H7 (cell line): ENCODE data around the gene CCDC102A. TPM values are rescaled to one million over a fixed set of nuclear protein-coding genes. Genes with fewer than 3 reads are reported as not detected.
"Not testable (repeated sequence)": the region's sequence is repeated elsewhere in the genome, so short reads cannot be mapped to it uniquely, and the experiment has no call there.

ENCODE experiments used
- DNase-seq: peaks from one replicate; pipeline ENCODE4 v3.0.0; 2012
- H3K27me3 ChIP-seq: 2 replicates; pipeline ENCODE4 v1.6.0; 2011; ENCODE audit warnings: mild to moderate bottlenecking, low read length; ENCODE audit not compliant: control insufficient read depth, insufficient read depth
- H3K36me3 ChIP-seq: replicated peaks from 2 replicates; pipeline ENCODE4 v1.5.1; 2011; ENCODE audit warnings: low read length; ENCODE audit not compliant: control insufficient read depth, insufficient read depth
- H3K4me3 ChIP-seq: 2 replicates; pipeline ENCODE4 v1.5.1; 2011; ENCODE audit warnings: low read depth, mild to moderate bottlenecking, control low read depth, low read length, moderate library complexity; ENCODE audit not compliant: insufficient read depth
- total RNA-seq: library from RNA; depleted of rRNA; stranded (reverse); fragments of >200 nt; shearing (Covaris generic); gene quantifications from 2 replicates; pipeline ENCODE4 v1.2.3, GENCODE V29; 2014

CCDC102A gene
- total RNA-seq, 1 experiment from 2014 or later = 10.4 TPM

DNA sequence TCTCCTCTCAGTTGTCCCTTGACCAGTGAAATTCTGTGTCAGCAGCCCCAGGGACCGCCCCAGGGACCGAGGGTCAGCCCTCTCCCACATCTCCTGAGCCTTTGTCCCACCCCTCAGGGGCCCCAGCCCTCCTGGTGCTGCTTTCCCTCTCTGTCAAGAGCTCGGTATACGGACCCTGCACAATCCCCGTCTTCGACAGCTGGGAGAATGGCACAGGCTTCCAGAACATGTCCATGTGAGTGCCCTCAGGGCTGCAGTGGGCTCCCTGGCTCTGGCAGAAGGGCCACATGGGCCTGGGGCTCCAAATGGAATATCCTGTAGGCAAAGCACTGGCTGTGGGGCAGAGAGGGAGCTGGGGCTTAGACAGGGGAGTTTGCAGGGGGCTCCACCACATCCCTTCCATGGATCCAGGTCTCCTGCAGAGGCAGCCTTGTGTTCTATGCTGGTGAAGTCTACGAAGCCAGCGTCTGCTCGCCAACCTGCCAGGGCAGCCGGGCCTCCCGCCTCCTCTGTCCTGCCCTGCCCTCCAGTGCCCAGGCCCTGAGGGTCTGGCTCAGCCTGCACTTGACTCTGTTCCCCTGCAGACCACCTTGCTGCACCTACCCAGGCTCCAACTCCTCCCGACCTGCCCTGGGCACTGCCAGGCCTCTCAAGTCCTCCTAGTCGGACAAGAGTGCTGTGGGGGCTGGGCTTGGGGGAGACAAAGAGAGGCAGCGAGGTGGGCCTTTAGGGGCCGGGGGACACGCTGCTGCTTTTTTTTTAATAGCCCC is 34.1 kb upstream of the CCDC102A start:
- Histone ChIP-seq H3K36me3 (peaks cover 1% of the 10 kb centered on the region; the same call in 1 of the 2 replicates), H3K27me3 (peaks cover 1% of the 10 kb centered on the region; the same call in 1 of the 2 replicates), H3K4me3 (no peak overlapping the region)
- DNase-seq = no peak

DNA sequence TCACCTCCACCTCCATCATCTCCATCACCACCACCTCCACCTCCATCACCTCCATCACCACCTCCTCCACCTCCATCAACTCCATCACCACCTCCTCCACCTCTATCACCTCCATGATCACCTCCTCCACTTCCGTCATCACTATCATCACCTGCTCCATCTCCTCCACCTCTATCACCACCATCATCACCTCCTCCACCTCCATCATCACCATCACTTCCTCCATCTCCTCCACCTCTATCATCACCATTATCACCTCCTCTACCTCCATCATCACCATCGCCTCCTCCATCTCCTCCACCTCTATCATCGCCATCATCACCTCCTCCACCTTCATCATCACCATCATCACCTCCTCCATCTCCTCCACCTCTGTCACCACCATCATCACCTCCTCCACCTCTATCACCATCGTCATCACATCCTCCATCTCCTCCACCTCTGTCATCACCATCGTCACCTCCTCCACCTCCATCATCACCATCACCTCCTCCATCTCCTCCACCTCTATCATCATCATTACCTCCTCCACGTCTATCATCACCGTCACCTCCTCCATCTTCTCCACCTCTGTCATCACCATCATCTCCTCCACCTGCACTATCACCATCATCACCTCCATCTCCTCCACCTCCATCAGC is 33.1 kb upstream of the CCDC102A start:
- Histone ChIP-seq H3K27me3 (peaks cover 1% of the 10 kb centered on the region; the same call in 1 of the 2 replicates), H3K4me3 (no peak overlapping the region), H3K36me3 (peaks cover 1% of the 10 kb centered on the region; the same call in 1 of the 2 replicates)
- no peak for DNase-seq

DNA sequence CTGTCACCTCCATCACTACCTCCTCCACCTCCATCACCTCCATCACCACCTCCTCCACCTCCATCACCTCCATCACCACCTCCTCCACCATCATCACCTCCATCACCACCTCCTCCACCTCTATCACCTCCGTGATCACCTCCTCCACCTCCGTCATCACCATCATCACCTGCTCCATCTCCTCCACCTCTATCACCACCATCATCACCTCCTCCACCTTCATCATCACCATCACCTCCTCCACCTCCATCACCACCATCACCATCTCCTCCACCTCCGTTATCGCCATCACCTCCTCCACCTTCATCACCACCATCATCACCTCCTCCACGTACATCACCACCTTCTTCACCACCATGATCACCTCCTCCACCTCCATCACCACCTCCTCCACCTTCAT is 32.4 kb upstream of the CCDC102A start:
- H3K27me3 ChIP-seq, DNase-seq, H3K4me3 ChIP-seq, H3K36me3 ChIP-seq: not testable (repeated sequence)

DNA sequence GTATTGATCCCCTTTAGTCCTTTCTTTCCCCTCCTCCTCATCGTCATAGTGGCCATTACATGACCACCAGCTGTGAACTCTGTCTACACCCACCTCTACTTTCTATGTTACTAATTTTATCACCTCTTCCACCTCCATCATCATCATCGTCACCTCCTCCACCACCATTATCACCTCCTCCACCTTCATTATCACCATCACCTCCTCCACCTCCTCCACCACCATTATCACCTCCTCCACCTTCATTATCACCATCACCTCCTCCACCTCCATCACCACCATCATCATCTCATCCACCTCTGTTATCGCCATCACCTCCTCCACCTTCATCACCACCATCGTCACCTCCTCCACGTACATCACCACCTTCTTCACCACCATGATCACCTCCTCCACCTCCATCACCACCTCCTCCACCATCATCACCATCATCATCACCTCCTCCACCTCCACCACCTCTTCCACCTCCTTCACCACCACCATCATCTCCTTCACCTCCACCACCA is 31.9 kb upstream of the CCDC102A start:
- no peak for DNase-seq
- Histone ChIP-seq H3K36me3 (peaks cover 1% of the 10 kb centered on the region; the same call in 1 of the 2 replicates), H3K4me3 (no peak overlapping the region), H3K27me3 (peaks cover 1% of the 10 kb centered on the region; the same call in 1 of the 2 replicates)

DNA sequence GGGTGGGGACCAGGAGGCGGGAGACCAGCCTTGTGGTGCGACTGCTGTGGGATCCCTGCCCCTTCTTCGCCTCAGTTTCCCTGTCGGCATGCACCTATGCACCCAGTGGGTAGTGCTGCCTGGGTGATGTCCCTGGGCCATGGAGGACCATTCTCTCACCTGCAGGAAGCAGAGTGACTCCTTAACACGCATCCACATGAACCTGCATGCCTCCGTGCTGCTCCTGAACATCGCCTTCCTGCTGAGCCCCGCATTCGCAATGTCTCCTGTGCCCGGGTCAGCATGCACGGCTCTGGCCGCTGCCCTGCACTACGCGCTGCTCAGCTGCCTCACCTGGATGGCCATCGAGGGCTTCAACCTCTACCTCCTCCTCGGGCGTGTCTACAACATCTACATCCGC is 31.3 kb upstream of the CCDC102A start:
- DNase-seq = no peak
- peaks cover 1% of the 10 kb centered on the region; the same call in 1 of the 2 replicates for H3K27me3 ChIP-seq
- no peak overlapping the region for H3K4me3 ChIP-seq
- H3K36me3 ChIP-seq = peaks cover 1% of the 10 kb centered on the region; the same call in 1 of the 2 replicates

DNA sequence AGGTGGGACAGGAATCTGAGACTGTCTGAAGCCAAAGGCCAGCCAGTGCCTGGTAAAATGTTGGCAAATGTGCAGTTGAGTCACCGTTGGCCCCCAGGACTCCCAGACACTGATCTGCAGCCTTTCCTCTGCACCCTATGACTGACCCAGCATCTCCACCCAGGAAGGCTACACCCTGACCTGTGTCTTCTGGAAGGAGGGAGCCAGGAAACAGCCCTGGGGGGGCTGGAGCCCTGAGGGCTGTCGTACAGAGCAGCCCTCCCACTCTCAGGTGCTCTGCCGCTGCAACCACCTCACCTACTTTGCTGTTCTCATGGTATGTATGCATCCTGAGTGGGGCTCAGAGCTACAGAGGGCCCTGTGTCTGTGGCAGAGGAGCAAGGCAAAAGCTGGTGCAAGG is 30.1 kb upstream of the CCDC102A start:
- DNase-seq = no peak
- H3K4me3 ChIP-seq = no peak overlapping the region
- H3K27me3 ChIP-seq = peaks cover 1% of the 10 kb centered on the region; the same call in 1 of the 2 replicates
- H3K36me3 ChIP-seq = peaks cover 1% of the 10 kb centered on the region; the same call in 1 of the 2 replicates

DNA sequence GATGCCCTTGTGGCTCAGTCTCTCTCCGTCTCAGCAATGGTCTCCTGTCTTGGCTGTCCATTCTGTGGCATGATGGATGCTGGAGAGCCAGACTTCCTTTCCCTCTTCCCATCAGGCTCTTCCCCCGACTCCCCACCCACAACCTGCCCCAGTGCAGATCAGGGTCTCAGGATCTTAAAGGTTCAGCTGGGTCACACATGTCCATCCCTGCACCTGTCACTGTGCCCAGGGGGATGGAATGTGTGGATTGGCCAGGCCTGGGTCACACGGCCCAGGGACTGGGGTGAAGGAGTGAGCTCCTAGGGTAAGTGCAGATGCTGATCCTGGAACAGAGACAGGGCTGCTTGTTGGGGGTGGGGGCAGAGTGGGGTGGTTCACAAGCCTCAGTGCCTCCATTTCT is 29.1 kb upstream of the CCDC102A start:
- no peak for DNase-seq
- H3K4me3 ChIP-seq = no peak overlapping the region
- H3K27me3 ChIP-seq = peaks cover 1% of the 10 kb centered on the region; the same call in 1 of the 2 replicates
- peaks cover 1% of the 10 kb centered on the region; the same call in 1 of the 2 replicates for H3K36me3 ChIP-seq

DNA sequence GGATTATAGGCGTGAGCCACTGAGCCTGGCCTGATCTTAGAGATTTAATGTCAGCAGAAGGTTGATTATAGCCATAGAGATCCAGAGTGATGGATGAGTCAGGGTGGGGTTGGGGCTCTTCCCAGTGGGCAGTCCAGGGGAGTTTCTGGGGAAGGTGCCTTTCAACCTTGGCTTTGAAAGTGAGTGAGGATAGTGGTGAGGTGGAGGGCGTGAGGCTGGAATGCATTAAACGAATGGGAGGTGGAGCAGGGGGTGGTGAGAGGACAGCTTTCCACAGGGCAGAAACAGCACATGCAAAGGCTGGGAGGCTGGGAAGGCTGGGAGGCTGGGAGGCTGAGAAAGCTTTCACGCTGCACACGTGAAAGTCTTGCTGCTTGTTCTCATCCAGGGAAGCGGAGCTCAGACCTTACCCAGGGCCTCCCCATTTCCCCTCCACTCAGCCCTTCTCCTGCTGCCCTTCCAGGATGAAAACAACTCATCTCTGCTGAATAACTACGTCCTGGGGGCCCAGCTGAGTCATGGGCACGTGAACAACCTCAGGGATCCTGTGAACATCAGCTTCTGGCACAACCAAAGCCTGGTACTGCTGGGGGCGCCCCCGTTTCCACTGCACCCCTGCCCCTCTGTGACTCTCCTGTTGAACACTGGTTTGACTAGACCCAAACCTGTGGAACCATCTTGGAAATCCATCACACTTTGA is 28.4 kb upstream of the CCDC102A start:
- Histone ChIP-seq H3K4me3 (no peak overlapping the region), H3K36me3 (peaks cover 1% of the 10 kb centered on the region; the same call in 1 of the 2 replicates), H3K27me3 (peaks cover 1% of the 10 kb centered on the region; the same call in 1 of the 2 replicates)
- DNase-seq = no peak

DNA sequence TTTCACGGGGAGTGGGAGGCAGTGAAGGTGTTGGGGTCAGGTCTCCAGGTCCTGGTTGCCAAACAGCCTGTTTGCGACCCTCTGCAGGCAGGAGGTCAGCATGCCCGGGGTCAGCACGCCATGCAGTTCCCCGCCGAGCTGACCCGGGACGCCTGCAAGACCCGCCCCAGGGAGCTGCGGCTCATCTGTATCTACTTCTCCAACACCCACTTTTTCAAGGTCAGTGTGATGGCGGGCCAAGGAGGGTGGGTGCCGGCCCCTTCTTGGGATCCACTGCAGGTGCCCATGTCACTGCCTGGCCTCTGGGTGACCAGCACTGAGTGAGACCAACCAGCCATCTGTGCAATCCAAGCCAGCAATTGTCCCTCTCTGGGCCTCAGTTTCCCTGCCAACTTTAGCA is 27.4 kb upstream of the CCDC102A start:
- peaks cover 1% of the 10 kb centered on the region; the same call in 1 of the 2 replicates for H3K27me3 ChIP-seq
- no peak for DNase-seq
- H3K4me3 ChIP-seq = no peak overlapping the region
- H3K36me3 ChIP-seq = no peaks in the 10 kb centered on the region

DNA sequence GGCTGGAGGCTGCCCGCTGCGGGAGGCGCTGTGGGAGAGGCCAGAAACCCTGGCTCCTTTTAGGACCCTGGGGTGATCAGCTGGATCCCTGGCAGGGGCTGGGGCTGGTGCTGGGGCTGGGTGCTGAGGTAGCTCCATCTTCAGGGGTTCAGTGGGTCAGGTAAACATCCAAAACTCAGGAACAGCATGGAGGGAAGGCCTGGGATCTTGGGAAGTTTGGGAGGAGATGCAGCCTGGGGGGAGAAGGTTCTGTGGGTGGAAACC is 27.0 kb upstream of the CCDC102A start:
- Histone ChIP-seq H3K4me3 (no peak overlapping the region), H3K36me3 (no peaks in the 10 kb centered on the region), H3K27me3 (peaks cover 1% of the 10 kb centered on the region; the same call in 1 of the 2 replicates)
- no peak for DNase-seq

DNA sequence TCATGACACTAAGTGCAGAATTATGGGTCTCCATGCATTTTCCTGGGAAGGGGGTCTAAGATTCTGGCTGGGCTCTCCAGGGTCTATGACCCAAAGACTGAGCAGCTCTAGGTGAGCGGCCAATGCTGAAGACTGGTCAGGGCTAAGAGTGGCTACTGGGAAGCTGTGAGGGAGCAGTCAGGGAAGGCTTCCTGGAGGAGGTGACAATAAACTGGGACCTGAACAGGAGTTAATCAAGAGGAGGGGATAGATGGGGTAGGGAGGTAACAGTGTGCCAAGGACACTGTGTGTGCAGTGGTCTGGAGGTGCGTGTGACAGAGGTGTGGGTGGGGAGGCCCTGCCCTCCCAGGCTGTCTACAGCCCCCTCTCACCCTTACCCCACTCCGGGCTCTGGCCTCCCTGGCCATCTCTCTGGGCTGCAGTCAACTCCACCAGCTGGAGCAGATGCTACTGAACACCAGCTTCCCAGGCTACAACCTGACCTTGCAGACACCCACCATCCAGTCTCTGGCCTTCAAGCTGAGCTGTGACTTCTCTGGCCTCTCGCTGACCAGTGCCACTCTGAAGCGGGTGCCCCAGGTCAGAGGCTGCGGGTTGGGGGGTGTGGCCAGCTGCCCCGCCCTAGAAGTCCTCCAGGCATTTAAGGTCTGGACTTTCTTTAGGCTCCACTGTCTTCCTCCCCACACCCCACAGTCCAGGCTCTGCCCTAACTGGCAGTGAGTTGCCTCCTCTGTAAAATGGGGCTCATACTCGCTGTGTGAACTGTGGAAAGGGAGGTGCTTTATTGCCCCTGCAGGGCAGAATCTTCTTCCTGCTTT is 26.5 kb upstream of the CCDC102A start:
- peak; percentile 43 for DNase-seq

DNA sequence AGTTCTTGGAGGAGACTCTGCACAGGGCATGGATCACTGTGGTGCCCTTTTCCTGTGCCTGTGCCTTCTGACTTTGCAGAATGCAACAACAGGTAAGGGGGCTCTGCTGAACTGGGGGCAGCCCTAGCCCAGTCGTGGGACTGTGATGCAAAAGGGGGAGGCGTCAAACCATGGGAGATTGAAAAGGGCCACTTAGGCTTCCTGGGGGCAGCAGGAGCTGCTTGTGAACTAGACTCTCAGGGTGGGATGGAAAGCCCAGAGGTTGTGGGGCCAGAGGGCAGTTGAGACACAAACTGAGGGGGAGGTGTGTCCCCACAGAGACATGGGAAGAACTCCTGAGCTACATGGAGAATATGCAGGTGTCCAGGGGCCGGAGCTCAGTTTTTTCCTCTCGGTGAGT is 25.7 kb upstream of the CCDC102A start:
- DNase-seq = no peak
- H3K4me3 ChIP-seq = no peak overlapping the region
- H3K36me3 ChIP-seq = no peaks in the 10 kb centered on the region
- H3K27me3 ChIP-seq = peaks cover 1% of the 10 kb centered on the region; the same call in 1 of the 2 replicates

More for the DNA sequence above, 26.5 kb upstream of the CCDC102A start:
- Histone ChIP-seq H3K27me3 (peaks cover 1% of the 10 kb centered on the region; the same call in 1 of the 2 replicates), H3K4me3 (no peak overlapping the region), H3K36me3 (no peaks in the 10 kb centered on the region)

DNA sequence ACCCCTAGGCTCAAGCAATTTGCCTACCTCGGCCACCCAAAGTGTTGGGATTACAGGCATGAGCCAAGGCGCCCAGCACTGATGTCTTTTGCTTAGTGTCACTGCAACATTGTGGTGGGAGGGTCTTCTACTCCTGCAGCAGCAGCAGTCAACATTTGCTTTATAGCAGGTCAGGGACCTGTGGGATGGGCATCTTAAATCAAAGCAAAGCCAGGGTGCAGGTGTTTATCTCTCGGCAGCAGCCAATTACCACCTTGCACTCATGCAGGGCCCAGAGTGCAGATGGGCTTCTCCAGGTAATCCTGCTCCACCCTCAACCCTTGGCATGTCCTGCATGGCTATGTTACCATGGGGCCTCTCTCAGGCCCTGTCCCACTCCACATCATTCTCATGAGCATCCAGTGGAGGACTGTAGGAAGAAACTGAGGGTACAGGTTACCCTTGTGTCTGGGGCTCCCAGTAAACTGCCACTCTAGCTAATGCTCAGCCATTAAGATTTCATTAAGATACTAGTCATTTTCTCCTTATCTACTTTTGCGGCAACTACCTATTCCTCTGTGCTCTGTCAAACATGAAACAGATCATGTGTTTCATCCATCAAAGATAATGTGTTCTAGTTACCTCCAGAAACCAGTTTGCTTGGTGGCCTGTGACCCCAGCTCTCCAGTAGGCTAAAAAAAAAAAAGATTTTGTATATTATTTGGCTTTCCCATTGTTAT is 22.9 kb upstream of the CCDC102A start:
- Histone ChIP-seq H3K4me3 (no peak overlapping the region), H3K27me3 (no peaks in the 10 kb centered on the region), H3K36me3 (no peaks in the 10 kb centered on the region)
- DNase-seq = no peak
